Cardiac muscle cell (in vitro differentiated cells and primary cell): ENCODE data around the gene UBR4. TPM values are rescaled to one million over a fixed set of nuclear protein-coding genes. Genes with fewer than 3 reads are reported as not detected.
A peak's percentile ranks its signal among the peaks of the same experiment; 100 is the strongest.

Experiments
- DNase-seq, 2 donors: peaks; one replicate each; pipeline versions ENCODE4 v3.0.0 to v3.0.0-alpha.2; 2010 to 2017; ENCODE audit warnings: low read depth in 1 of 2, low spot score in 1 of 2
- H3K27ac ChIP-seq: fragments of 200-600 bp; sonication (generic); 2 replicates; pipeline ENCODE4 v1.5.1; 2016
- H3K27me3 ChIP-seq: fragments of 200-600 bp; sonication (generic); 2 replicates; pipeline ENCODE4 v1.6.0; 2016; ENCODE audit warnings: control low read depth
- H3K36me3 ChIP-seq: fragments of 200-600 bp; sonication (generic); 2 replicates; pipeline ENCODE4 v1.5.1; 2016; ENCODE audit warnings: control low read depth
- H3K4me1 ChIP-seq: fragments of 200-600 bp; sonication (generic); 2 replicates; pipeline ENCODE4 v1.8.1; 2017; ENCODE audit warnings: low read depth, mild to moderate bottlenecking, mixed run types
- H3K4me3 ChIP-seq: fragments of 200-600 bp; sonication (generic); 2 replicates; pipeline ENCODE4 v1.5.1; 2016; ENCODE audit warnings: mild to moderate bottlenecking
- H3K9me3 ChIP-seq: fragments of 200-600 bp; sonication (generic); 2 replicates; pipeline ENCODE4 v1.5.1; 2017; ENCODE audit warnings: low read depth, mild to moderate bottlenecking, control low read depth
- CTCF ChIP-seq: IDR thresholded peaks from 2 replicates; pipeline ENCODE4 v1.5.1; 2012; ENCODE audit warnings: low read depth, mild to moderate bottlenecking, low read length
- polyA plus RNA-seq: library from polyadenylated mRNA; unstranded; fragments of >200 nt; fragmentation: Nextera tagmentation; extraction: Ambion mirVana; gene quantifications from 2 replicates; pipeline ENCODE4 v1.2.1, GENCODE V29; 2016
- total RNA-seq: library from RNA; depleted of rRNA; stranded (reverse); fragments of >200 nt; gene quantifications from 2 replicates; pipeline ENCODE4 v1.2.3, GENCODE V29; 2016

Gene UBR4
- total and polyA plus RNA-seq, 2 experiments from 2014 or later = 76.4 to 206 TPM

- H3K4me3 ChIP-seq = no peak overlapping the region
- TF ChIP-seq CTCF = no peak
- H3K27ac ChIP-seq = no peak overlapping the region
- H3K9me3 ChIP-seq = no peaks in the 10 kb centered on the region
- H3K4me1 ChIP-seq = no peaks in the 10 kb centered on the region
- DNase-seq = no peak
- H3K36me3 ChIP-seq = peaks cover 89% of the 10 kb centered on the region
- no peaks in the 10 kb centered on the region for H3K27me3 ChIP-seq
These were observed 76.7 kb downstream of the UBR4 start for GRCh38 chr1:19133360-19133759.

GRCh38 chr1:19130468-19130867, 79.6 kb downstream of the UBR4 start:
- no peaks in the 10 kb centered on the region for H3K4me1 ChIP-seq
- no peak overlapping the region for H3K27ac ChIP-seq
- H3K36me3 ChIP-seq = peaks cover 88% of the 10 kb centered on the region
- TF ChIP-seq CTCF = no peak
- no peaks in the 10 kb centered on the region for H3K27me3 ChIP-seq
- DNase-seq = no peak
- H3K9me3 ChIP-seq = no peaks in the 10 kb centered on the region
- no peak overlapping the region for H3K4me3 ChIP-seq

GRCh38 chr1:19128968-19129514, 81.0 kb downstream of the UBR4 start:
- Histone ChIP-seq H3K27me3 (no peaks in the 10 kb centered on the region), H3K4me1 (no peaks in the 10 kb centered on the region), H3K27ac (no peak overlapping the region), H3K4me3 (no peak overlapping the region), H3K36me3 (peaks cover 88% of the 10 kb centered on the region), H3K9me3 (no peaks in the 10 kb centered on the region)
- DNase-seq = no peak
- TF ChIP-seq CTCF = no peak

GRCh38 chr1:19124273-19124672, 85.8 kb downstream of the UBR4 start:
- no peak overlapping the region for H3K4me3 ChIP-seq
- TF ChIP-seq CTCF = no peak
- H3K4me1 ChIP-seq = no peaks in the 10 kb centered on the region
- H3K36me3 ChIP-seq = peaks cover 95% of the 10 kb centered on the region
- DNase-seq = no peak
- H3K9me3 ChIP-seq = no peaks in the 10 kb centered on the region
- no peaks in the 10 kb centered on the region for H3K27me3 ChIP-seq
- no peak overlapping the region for H3K27ac ChIP-seq

- Histone ChIP-seq H3K4me3 (no peak overlapping the region), H3K27ac (no peak overlapping the region), H3K27me3 (no peaks in the 10 kb centered on the region), H3K4me1 (no peaks in the 10 kb centered on the region), H3K36me3 (peaks cover 95% of the 10 kb centered on the region), H3K9me3 (no peaks in the 10 kb centered on the region)
- no peak for TF ChIP-seq CTCF
- peak in 1 of 2 donors; percentile 60 for DNase-seq
These were observed 86.2 kb downstream of the UBR4 start for GRCh38 chr1:19123837-19124236.
